AG04449 (cell line): ENCODE measurements around the gene PROB1.
"Not testable (repeated sequence)": the region's sequence is repeated elsewhere in the genome, so short reads cannot be mapped to it uniquely, and the experiment has no call there.

Experiments
- CTCF ChIA-PET: fragments of 350-600 bp; formaldehyde crosslinking; extraction: SDS; loops from one replicate; lab custom pipeline; 2021; ENCODE audit warnings: antibody characterized with exemption; lab: Yijun Ruan, JAX
- POLR2A ChIA-PET: fragments of 400-600, 350-600 bp; formaldehyde crosslinking; extraction: SDS; loops from one replicate; lab custom pipeline; 2020; ENCODE audit warnings: antibody characterized with exemption, inconsistent platforms; lab: Yijun Ruan, JAX
- DNase-seq: peaks from one replicate; pipeline ENCODE4 v3.0.0-alpha.2; 2010; ENCODE audit warnings: low read depth, low spot score
- H3K4me3 ChIP-seq: 2 replicates; pipeline ENCODE4 v1.5.1; 2011; ENCODE audit warnings: low read depth, mild to moderate bottlenecking, control low read depth, low read length
- CTCF ChIP-seq: IDR thresholded peaks from one replicate; pipeline ENCODE4 v1.5.1; 2011; ENCODE audit warnings: mild to moderate bottlenecking, moderate library complexity, low read length, control low read depth, inconsistent platforms; ENCODE audit not compliant: insufficient read depth; ENCODE audit errors: missing control alignments

PROB1 gene

GRCh38 chr5:139387611-139388197 is 7.2 kb downstream of the PROB1 start:
- CTCF ChIA-PET: interaction anchor here (1.4 kb wide), 1 partner anchor 24 kb away, joined by 4 read pairs; no protein-coding TSS in a partner anchor
- no peak for TF ChIP-seq CTCF
- H3K4me3 ChIP-seq: no peak overlapping the region
- DNase-seq: no peak
- POLR2A ChIA-PET: no interaction called here

DNA sequence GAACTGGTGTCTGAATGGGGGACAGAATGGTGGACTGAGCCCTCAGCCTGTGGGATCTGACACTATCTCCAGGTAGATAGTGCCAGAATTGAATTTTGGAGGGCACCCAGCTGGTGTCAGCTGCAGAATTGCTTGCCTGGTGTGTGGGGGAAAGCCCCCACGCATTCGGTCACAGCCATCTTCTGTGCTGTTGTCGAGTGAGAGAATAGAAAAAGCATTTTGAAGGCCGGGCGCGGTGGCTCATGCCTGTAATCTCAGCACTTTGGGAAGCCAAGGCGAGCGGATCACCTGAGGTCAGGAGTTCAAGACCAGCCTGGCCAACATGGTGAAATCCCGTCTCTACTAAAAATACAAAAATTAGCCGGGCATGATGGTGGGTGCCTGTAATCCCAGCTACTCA is 7.9 kb downstream of the PROB1 start:
- POLR2A ChIA-PET, H3K4me3 ChIP-seq, DNase-seq: not testable (repeated sequence)
- CTCF ChIA-PET: interaction anchor here (0.9 to 1.4 kb wide), 2 partner anchors 24 to 131 kb away, joined by 3 to 4 read pairs; no protein-coding TSS in a partner anchor

- TF ChIP-seq CTCF: no peak
- H3K4me3 ChIP-seq: no peak overlapping the region
- ChIA-PET CTCF (interaction anchor here (0.9 kb wide), 1 partner anchor 132 kb away, joined by 3 read pairs; no protein-coding TSS in a partner anchor), POLR2A (no interaction called here)
- no peak for DNase-seq
Measured at GRCh38 chr5:139386050-139386438, 8.9 kb downstream of the PROB1 start.

- no peak for DNase-seq
- ChIA-PET CTCF (no interaction called here), POLR2A (no interaction called here)
- no peak for TF ChIP-seq CTCF
- H3K4me3 ChIP-seq: no peak overlapping the region
Measured at GRCh38 chr5:139385061-139386049, 9.5 kb downstream of the PROB1 start.

DNA sequence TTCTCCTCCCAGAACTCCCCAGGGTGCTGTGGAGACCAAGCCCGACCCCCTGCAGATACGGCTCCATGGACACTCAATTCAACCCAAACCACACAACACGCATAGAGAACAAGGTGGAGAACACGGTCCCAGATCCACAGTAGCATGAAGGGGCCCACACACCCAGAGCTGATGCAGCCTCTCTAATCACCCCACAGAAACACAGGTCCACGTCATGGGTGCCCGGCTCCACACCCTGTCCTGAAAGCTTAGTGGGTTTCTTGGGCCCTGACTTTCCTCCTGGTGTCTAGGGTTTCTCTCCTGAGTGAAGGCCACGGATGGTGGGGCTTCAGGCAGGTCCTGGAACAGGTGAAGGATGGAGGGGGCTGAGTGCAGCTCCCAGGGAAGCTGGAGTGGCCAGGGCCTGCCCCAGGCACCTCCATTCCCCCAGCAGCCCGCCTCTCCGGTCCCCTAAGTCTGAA is 10.3 kb downstream of the PROB1 start:
- POLR2A ChIA-PET: no interaction called here
- no peak for DNase-seq
- CTCF ChIA-PET: no interaction called here
- no peak overlapping the region for H3K4me3 ChIP-seq
- no peak for TF ChIP-seq CTCF

GRCh38 chr5:139383993-139384590 is 10.8 kb downstream of the PROB1 start:
- TF ChIP-seq CTCF: no peak
- no peak for DNase-seq
- POLR2A ChIA-PET: no interaction called here
- CTCF ChIA-PET: no interaction called here
- no peak overlapping the region for H3K4me3 ChIP-seq
